ENCODE measurements around the gene RPUSD3.

RPUSD3 gene

GRCh38 chr3:9828801-9829755 lies 14.7 kb downstream of the RPUSD3 start:
- no peak for DNase-seq

DNA sequence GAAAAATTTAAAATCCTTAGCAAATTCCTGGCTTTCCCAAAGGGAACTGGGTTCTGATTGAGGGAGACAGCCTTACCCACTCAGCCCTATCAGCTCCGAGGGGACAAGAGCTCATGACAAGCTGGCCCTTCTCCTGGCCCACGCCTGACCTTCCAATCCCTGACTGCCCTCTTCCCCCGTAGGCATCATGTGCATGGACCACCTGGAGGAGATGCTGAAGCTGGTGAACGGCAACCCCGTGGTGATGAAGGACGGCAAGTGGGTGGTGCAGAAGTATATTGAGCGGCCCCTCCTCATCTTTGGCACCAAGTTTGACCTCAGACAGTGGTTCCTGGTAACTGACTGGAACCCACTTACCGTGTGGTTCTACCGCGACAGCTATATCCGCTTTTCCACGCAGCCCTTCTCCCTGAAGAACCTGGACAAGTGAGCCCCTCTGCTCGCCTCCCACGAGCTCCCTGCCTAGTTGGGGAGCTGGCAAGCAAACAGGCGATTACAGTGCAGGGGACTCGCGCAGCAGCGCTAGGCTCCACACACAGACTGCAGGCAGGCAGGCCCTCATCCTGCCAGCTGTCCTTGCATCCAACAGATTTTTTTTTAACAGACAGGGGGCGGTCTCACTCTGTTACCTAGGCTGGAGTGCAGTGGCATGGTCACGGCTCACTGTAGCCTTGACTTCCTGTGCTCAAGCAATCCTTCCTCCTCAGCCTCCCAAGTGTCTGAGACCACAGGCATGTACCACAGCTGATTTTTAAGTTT lies 16.8 kb downstream of the RPUSD3 start:
- DNase-seq: no peak

GRCh38 chr3:9825451-9826040 lies 18.3 kb downstream of the RPUSD3 start:
- no peak for DNase-seq

DNA sequence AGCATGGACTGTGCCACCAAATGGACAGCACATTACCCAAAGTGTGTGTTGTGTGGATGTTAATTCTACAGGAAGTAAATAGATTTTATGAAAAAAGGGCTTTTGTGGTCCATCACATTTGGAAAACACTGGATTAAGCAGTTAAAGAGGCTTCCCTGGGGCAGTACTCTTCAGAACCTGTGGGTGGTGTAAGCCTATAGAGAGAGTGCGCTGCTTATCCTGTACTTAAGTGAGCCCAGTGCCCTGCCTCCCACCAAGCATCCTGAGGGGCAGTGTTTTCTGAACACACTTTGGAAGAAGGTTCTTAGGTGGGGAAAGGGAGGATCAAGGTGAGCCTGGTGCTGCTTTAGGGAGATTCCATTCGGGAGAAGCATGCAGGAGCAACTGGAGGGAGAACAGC lies 22.9 kb downstream of the RPUSD3 start:
- no peak for DNase-seq

DNA sequence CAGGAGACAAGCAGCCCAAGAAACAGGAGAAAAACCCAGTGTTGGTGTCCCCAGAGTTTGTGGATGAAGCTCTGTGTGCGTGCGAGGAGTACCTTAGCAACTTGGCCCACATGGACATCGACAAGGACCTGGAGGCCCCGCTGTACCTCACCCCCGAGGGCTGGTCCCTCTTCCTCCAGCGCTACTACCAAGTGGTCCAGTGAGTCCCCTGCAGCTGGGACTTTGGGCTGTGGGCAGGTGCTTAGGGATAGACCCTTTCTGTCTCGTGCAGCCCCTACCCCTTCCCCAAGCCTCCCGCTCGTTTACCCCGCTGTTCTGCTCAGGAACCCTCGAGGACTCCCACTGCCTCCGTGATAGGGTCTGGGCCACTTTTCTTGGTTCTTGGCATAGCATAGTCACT lies 23.3 kb downstream of the RPUSD3 start:
- DNase-seq: no peak

DNA sequence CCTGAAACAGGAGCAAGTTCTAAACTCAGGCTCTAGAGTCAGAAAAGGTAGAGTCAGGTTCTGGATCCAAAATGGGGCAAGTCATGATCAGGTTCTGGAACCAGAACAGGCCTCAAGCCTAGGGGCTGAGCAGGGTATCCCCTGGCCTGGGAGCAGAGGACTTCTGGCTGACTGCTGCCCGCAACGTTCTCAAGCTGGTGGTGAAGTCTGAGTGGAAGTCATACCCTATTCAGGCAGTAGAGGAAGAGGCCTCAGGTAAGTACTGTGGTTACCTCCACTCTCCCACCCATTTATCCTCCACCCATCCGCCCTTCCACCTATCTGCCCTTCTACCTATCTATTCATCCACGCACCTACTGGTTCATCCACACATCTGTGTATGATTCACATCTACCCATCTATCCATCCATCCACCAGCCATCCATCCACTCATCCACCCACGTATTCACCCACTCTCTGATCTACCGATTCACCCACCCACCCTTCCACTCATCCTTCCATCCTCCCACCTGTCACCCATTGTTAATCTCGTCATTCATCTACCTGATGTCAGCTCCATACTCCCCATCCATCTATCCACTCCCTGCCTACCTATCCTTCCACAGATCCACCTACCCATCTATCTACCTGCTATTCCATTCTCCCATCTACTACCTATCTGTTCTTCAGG lies 25.0 kb downstream of the RPUSD3 start:
- DNase-seq: no peak

- no peak for DNase-seq
These were observed 26.4 kb downstream of the RPUSD3 start for GRCh38 chr3:9817436-9817835.

- DNase-seq: no peak
These were observed 27.8 kb downstream of the RPUSD3 start for GRCh38 chr3:9815986-9816385.

DNA sequence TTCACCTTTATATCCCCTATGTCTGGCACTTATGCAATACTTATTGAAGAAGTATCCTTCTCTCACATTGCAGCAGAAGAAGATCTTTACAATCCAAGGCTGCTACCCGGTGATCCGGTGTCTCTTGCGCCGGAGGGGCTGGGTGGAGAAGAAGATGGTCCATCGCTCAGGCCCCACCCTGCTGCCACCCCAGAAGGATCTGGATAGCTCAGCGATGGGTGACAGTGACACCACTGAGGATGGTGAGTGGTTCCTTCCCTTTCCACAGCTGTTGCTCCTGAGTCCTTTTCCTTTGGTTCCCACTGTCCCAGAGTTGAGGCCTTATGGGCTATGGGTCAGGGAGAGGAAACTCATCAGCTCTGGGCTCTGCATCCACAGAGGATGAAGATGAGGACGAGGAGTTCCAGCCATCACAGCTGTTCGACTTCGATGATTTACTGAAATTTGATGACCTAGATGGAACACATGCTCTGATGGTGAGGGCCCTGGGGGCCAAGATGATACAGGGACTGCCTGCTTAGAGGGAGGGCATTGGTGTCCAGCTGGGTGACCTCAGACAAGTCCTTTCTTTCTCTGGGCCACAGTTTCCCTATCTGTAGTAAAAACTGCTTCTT lies 30.8 kb downstream of the RPUSD3 start:
- DNase-seq: no peak

GRCh38 chr3:9810846-9811245 lies 33.0 kb downstream of the RPUSD3 start:
- DNase-seq: no peak

DNA sequence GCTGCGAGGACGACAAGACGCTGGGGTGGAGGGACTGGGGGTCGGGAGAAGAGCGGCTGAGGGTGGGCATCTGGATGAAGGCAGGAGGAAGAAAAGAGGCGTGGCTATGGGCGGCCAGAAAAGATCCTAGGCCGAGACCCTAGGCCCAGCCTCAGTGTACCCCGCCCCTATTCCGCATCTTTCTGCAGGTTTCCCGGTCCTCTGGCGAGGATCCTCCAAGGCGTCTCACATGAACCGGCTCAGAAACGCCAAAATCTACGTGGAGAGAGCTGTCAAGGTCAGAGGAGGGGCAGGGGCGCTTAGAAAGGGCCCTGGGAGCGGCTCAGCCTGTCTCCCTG lies 33.4 kb downstream of the RPUSD3 start:
- no peak for DNase-seq

DNA sequence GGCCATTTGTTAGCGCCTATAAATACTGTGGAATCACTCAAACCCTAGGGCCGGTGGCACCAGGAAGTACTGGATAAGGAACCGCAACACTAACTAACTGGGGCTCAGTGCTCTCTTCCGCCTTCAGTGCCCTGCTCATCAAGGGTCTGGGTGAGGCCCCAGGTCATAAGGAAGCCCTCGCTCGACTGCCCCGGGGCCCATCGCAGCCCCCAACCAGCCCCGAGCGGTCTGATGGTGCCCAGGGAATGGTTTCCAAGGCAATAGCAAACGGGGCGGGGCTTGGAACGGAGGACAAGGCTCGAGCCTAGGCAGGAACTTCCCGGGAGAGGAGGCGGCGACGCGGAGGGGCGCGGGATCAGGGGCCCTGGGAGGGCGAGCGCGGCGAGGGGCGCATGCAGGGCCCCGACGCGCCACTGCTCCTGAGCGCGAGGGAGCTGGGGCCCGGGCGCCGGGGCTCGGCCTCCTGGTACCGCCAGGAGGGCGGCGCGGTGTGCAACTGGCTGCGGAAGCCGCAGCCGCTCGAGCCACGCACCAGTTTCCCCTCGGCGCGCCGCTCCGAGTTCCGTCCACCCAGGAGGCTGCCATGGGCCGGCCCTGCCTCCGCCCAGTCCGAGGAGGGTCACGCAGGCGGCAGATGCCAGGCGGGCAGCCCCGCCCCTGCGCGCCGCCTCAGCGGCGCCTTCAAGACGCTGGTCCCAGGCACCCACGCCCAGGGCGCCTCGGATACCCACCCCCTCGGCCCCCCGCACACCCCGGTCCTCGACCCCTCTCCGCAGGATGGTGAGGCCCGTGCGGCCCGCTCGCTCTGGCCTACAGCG lies 34.0 kb downstream of the RPUSD3 start, which contains the start of gene TTLL3:
TSS of gene TTLL3 (plus strand) at position 648 of the 818 bp plus-strand sequence. CDS start 400 bp downstream, outside the sequence.
- DNase-seq: peak; percentile 7

- DNase-seq: no peak
These were observed 34.6 kb downstream of the RPUSD3 start for GRCh38 chr3:9809239-9809614.

GRCh38 chr3:9808345-9809037 lies 35.3 kb downstream of the RPUSD3 start:
- DNase-seq: no peak

- no peak for DNase-seq
These were observed 35.8 kb downstream of the RPUSD3 start for GRCh38 chr3:9807981-9808344.

DNA sequence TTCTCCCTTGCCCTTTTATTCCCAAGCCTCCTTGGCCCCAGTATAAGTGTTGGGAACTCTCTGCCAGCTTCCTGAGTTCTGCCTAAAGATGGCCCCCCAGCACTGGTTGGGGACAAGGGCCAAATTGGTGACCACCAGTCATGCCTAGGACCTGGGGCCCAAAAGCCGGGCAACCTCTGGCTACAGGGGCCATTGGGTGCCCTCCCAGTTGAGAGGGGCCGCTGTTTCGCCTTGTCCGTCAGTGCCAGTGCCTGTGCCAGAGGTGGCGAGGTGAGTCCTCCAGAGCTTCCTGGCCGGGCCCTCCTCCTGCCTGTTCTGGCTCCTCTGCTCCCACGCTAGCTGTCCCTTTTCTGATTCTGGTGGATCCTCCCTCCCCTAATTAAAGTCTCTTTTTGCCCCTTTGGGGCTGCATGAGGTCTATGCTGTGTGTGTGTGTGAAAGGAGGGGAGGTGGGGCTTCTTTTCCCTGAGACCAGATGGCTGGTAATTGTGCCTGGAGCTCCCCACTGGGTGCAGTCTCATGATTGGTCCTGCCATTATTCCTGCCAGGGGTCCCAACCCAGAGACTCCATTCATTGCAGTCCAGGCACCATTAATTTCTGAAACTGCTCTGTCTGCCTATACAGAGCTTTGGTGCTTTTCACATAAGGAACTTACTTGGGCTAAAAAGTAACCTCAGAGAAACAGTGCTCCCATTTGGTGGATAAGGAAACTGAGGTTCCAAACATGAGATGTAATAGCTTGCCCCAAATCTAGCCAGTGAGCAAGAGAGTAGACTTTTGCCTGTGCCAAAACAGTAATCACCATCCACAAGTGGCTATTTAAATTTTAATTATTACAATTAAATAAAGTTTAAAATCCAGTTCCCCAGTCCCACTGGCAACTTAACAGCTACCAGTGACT lies 36.9 kb downstream of the RPUSD3 start:
- no peak for DNase-seq

- no peak for DNase-seq
These were observed 37.7 kb downstream of the RPUSD3 start for GRCh38 chr3:9806137-9806536.

DNA sequence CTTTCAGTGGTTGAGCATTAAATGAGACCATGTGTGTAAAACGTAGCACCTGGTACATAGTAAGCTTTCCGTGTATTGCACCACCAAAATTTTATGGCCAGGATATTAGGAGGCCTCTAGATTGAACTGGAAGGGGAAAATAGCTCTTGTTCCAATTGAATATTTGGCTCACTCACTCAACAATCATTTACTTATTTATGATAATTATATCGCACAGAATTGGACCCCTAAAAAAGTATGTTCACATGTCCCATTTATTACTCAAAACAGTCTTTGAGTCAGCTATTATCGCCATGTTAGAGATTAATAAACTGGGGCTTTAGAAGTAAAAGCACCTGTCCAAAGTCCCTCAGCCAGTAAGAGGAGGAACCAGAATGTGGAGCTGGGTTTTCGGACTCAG lies 38.8 kb downstream of the RPUSD3 start:
- no peak for DNase-seq

DNA sequence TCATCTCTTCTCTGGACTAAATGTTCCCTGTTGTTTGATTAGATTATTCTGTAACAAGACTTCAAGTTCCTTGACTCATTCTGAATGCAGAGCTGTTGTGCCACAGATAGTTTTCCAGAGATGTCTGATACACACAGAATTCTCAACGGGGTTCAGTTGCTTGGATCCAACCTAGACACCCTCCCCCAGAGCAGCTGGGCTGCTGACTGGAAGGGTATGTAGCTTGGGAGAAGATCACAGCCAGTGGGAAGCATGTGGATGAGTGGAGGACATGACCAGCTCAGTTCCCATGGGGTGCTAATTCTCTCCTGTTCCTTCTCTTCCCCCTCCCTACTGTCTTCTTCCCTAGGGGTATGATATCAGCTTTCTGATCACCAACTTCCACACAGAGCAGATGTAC lies 40.3 kb downstream of the RPUSD3 start:
- no peak for DNase-seq

- no peak for DNase-seq
These were observed 43.3 kb downstream of the RPUSD3 start for GRCh38 chr3:9800529-9800928.
